Cardiac muscle cell (in vitro differentiated cells and primary cell): Measurements from ENCODE around the gene NR2C1. TPM values are rescaled to one million over a fixed set of nuclear protein-coding genes. Genes with fewer than 3 reads are reported as not detected.
"Not testable (repeated sequence)": the region's sequence is repeated elsewhere in the genome, so short reads cannot be mapped to it uniquely, and the experiment has no call there.

Experiments used
- DNase-seq, 2 donors: peaks; one replicate each; pipeline versions ENCODE4 v3.0.0 to v3.0.0-alpha.2; 2010 to 2017; ENCODE audit warnings: low read depth in 1 of 2, low spot score in 1 of 2
- H3K27ac ChIP-seq: fragments of 200-600 bp; sonication (generic); 2 replicates; pipeline ENCODE4 v1.5.1; 2016
- H3K27me3 ChIP-seq: fragments of 200-600 bp; sonication (generic); 2 replicates; pipeline ENCODE4 v1.6.0; 2016; ENCODE audit warnings: control low read depth
- H3K36me3 ChIP-seq: fragments of 200-600 bp; sonication (generic); 2 replicates; pipeline ENCODE4 v1.5.1; 2016; ENCODE audit warnings: control low read depth
- H3K4me1 ChIP-seq: fragments of 200-600 bp; sonication (generic); 2 replicates; pipeline ENCODE4 v1.8.1; 2017; ENCODE audit warnings: low read depth, mild to moderate bottlenecking, mixed run types
- H3K4me3 ChIP-seq: fragments of 200-600 bp; sonication (generic); 2 replicates; pipeline ENCODE4 v1.5.1; 2016; ENCODE audit warnings: mild to moderate bottlenecking
- H3K9me3 ChIP-seq: fragments of 200-600 bp; sonication (generic); 2 replicates; pipeline ENCODE4 v1.5.1; 2017; ENCODE audit warnings: low read depth, mild to moderate bottlenecking, control low read depth
- polyA plus RNA-seq: library from polyadenylated mRNA; unstranded; fragments of >200 nt; fragmentation: Nextera tagmentation; extraction: Ambion mirVana; gene quantifications from 2 replicates; pipeline ENCODE4 v1.2.1, GENCODE V29; 2016
- total RNA-seq: library from RNA; depleted of rRNA; stranded (reverse); fragments of >200 nt; gene quantifications from 2 replicates; pipeline ENCODE4 v1.2.3, GENCODE V29; 2016
- TF ChIP-seq, protein P1 (sequence below): IDR thresholded peaks from 2 replicates; pipeline ENCODE4 v1.5.1; 2012; ENCODE audit warnings: low read depth, mild to moderate bottlenecking, low read length

Gene NR2C1
- total and polyA plus RNA-seq, 2 experiments from 2014 or later: 38.1 to 113 TPM

DNA sequence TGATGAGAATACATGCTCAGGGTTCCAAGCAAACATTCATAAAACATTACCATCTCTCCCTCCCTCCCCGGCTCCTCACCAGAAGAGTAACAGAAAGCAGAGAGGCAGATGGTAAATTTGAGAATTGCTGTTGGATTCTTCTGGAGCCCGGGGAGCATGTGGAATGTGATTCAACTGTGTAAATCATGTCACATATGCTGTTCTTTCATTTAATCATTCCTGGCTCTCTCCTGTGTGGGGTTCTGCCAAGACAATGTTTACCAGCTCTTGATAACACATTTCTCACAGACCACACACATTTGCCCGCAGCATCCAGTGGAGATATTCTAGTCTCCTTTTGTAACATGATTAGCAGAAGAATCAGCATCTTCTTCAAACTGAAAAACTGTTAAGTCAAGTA is 23.4 kb upstream of the NR2C1 start:
- Histone ChIP-seq H3K4me3 (no peak overlapping the region), H3K4me1 (no peaks in the 10 kb centered on the region), H3K27me3 (no peaks in the 10 kb centered on the region), H3K36me3 (peaks cover 14% of the 10 kb centered on the region), H3K27ac (no peak overlapping the region), H3K9me3 (no peaks in the 10 kb centered on the region)
- TF ChIP-seq, protein P1, sequence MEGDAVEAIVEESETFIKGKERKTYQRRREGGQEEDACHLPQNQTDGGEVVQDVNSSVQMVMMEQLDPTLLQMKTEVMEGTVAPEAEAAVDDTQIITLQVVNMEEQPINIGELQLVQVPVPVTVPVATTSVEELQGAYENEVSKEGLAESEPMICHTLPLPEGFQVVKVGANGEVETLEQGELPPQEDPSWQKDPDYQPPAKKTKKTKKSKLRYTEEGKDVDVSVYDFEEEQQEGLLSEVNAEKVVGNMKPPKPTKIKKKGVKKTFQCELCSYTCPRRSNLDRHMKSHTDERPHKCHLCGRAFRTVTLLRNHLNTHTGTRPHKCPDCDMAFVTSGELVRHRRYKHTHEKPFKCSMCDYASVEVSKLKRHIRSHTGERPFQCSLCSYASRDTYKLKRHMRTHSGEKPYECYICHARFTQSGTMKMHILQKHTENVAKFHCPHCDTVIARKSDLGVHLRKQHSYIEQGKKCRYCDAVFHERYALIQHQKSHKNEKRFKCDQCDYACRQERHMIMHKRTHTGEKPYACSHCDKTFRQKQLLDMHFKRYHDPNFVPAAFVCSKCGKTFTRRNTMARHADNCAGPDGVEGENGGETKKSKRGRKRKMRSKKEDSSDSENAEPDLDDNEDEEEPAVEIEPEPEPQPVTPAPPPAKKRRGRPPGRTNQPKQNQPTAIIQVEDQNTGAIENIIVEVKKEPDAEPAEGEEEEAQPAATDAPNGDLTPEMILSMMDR: no peak
- peak in 1 of 2 donors; percentile 71 for DNase-seq

DNA sequence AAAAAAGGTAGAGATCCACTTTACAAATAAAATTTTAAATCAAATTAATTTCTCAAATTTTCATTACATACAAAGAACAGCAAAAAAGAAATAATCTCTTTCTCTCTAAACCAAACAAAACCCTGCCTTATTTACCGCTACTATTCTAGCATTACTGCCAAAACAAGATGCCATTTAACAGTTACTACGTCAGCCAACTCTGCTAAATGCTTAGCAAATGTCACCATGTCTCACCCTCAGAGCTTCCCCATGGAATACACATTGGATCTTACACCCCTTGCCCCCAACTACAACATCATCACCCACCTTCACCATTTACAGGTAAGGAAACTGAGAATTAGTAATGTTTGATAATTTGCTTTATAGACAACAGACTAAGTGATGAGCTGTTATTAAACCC is 23.0 kb upstream of the NR2C1 start:
- Histone ChIP-seq H3K9me3 (no peaks in the 10 kb centered on the region), H3K27me3 (no peaks in the 10 kb centered on the region), H3K4me3 (no peak overlapping the region), H3K36me3 (peaks cover 18% of the 10 kb centered on the region), H3K4me1 (no peaks in the 10 kb centered on the region), H3K27ac (no peak overlapping the region)
- DNase-seq: no peak
- TF ChIP-seq, protein P1: no peak

DNA sequence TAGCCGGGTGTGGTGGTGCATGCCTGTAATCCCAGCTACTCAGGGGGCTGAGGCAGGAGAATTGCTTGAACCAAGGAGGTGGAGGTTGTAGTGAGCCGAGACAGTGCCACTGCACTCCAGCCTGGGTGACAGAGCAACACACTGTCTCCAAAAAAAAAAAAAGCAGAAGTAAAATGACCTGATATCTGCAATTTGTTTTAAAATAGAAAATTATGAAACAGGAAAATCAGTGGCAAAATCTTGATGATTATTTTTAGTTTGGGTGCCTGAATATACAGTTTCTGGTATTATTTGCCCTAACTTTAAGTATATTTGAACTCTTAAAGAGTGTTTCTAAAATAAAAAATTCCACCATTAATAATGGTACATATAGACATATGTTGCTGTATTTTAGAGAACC is 22.4 kb upstream of the NR2C1 start:
- H3K4me1 ChIP-seq, H3K27me3 ChIP-seq, H3K27ac ChIP-seq, H3K4me3 ChIP-seq, H3K9me3 ChIP-seq, DNase-seq: not testable (repeated sequence)
- peaks cover 22% of the 10 kb centered on the region for H3K36me3 ChIP-seq

DNA sequence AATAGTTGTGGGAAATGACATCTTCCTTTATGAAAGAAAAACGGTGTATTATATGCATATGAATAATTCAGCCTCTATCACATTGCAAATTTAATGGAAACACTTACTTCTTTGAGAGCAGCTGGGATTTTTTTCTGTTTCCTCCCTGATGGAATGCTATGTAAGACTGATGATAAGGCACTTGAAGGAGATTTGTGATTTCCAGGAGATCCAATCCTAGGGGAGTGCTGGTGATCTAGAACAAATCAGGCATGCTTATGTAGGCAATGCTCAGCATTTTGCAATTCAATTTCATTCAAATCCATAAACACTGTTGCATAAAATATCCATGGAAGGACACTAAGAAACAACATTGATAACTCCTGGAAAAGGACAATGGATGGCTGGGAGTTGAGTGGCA is 16.0 kb upstream of the NR2C1 start:
- Histone ChIP-seq H3K9me3 (no peaks in the 10 kb centered on the region), H3K27ac (no peak overlapping the region), H3K36me3 (peaks cover 50% of the 10 kb centered on the region), H3K4me1 (no peaks in the 10 kb centered on the region), H3K27me3 (no peaks in the 10 kb centered on the region), H3K4me3 (no peak overlapping the region)
- DNase-seq: no peak
- TF ChIP-seq, protein P1: no peak

DNA sequence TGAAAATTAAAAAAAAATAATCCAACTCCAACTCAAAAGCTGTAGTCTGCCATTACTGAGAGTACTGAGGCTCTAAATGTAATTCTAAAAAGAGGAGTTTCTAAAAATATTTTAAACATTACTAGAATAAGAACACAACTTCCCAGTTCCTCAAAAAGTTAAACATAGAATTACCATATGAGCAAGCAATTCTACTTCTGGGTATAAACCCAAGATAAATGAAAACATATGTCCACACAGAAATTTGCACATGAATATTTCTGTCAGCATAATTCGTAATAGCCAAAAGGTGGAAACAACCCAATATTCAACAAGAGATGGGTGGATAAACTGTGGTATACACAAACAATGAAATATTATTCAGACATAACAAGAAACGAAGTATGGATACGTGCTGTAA is 15.0 kb upstream of the NR2C1 start:
- peaks cover 8% of the 10 kb centered on the region for H3K4me1 ChIP-seq
- TF ChIP-seq, protein P1: no peak
- no peak for DNase-seq
- no peak overlapping the region for H3K4me3 ChIP-seq
- H3K9me3 ChIP-seq: no peaks in the 10 kb centered on the region
- H3K27ac ChIP-seq: no peak overlapping the region
- H3K36me3 ChIP-seq: peaks cover 50% of the 10 kb centered on the region
- no peaks in the 10 kb centered on the region for H3K27me3 ChIP-seq

DNA sequence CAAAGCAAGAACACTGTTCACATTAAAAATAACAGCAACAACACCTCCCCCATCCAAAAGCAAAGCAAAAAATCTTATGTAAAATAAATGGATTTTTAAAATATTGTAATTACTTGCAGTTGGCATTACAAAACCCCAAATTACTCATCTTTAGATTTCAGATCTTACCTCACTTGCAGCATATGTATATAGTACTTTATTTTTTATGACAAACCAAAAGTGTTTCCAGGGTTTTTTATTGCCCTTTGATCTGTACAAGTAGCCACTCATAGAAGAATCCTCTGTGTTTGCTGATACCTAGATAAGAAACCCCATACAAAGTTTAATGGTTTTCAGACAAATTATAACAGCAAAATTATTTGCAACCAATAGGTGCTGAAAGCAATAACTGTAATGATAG is 12.2 kb upstream of the NR2C1 start:
- Histone ChIP-seq H3K27ac (no peak overlapping the region), H3K27me3 (no peaks in the 10 kb centered on the region), H3K4me3 (no peak overlapping the region), H3K4me1 (peaks cover 10% of the 10 kb centered on the region), H3K9me3 (no peaks in the 10 kb centered on the region), H3K36me3 (peaks cover 33% of the 10 kb centered on the region)
- no peak for DNase-seq
- TF ChIP-seq, protein P1: no peak
